Measurements from ENCODE around the gene DRC1. TPM values are rescaled to one million over a fixed set of nuclear protein-coding genes. Genes with fewer than 3 reads are reported as not detected.

DRC1 gene
- 0.18 TPM for total RNA-seq (2021; ENCODE audit: unreplicated experiment)
- not detected for polyA plus RNA-seq (2012; ENCODE audit: insufficient read length)
- percentile 27 among the genes with signal in this experiment for Bru-seq, nascent RNA
- BruChase-seq, experiment 1, labeled RNA remaining after a 2-hour chase: percentile 31 among the genes with signal in this experiment
- BruChase-seq, experiment 2, labeled RNA remaining after a 6-hour chase: percentile 23 among the genes with signal in this experiment
- long read RNA-seq: 0 reads

DNA sequence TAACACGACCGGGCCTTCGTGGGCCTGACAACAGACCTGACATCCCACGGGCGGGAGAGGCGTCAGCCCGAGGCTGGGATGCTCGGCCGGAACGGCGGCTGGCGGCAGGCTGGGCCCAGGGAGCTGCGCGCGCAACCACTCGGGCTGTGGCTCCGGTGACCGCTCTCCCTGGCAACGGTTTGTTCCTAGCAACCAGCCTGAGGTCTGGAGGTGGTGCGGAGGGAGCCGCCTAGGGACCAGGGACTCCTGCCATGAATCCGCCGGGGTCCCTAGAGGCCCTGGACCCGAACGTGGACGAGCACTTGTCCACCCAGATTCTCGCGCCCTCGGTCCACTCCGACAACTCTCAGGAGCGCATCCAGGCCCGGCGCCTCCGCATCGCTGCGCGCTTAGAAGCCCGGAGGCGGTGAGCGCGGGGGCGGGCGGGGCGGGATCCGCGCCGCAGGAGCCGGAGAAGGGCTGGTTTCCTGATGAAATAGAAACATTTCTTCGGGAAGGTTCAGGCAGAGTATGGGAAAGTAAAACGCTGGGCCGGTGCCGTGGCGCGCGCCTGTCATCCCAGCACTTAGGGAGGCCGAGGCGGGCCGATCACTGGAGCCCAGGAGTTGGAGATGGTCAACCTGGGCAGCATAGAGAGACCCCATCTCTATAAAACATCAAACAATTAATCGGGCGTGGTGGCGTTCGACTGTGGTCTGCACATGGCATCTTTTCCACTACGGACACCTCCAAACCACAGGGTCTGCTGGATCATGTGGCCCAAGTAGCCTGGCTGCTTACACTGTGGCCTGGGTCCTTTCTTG lies at the start of gene DRC1:
Gene DRC1 (plus strand): TSS at position 182 of the 803 bp plus-strand sequence. CDS start 70 bp downstream, at position 252.
- TF ChIP-seq, protein P1, sequence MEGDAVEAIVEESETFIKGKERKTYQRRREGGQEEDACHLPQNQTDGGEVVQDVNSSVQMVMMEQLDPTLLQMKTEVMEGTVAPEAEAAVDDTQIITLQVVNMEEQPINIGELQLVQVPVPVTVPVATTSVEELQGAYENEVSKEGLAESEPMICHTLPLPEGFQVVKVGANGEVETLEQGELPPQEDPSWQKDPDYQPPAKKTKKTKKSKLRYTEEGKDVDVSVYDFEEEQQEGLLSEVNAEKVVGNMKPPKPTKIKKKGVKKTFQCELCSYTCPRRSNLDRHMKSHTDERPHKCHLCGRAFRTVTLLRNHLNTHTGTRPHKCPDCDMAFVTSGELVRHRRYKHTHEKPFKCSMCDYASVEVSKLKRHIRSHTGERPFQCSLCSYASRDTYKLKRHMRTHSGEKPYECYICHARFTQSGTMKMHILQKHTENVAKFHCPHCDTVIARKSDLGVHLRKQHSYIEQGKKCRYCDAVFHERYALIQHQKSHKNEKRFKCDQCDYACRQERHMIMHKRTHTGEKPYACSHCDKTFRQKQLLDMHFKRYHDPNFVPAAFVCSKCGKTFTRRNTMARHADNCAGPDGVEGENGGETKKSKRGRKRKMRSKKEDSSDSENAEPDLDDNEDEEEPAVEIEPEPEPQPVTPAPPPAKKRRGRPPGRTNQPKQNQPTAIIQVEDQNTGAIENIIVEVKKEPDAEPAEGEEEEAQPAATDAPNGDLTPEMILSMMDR (IDR thresholded peaks at IDR 0.05): no peak
- TF ChIP-seq TCF7L2 (IDR thresholded peaks at IDR 0.05; ENCODE audit: low read depth, low read length) (no peak), POLR2AphosphoS5 (IDR thresholded peaks at IDR 0.05; ENCODE audit: low read depth, low read length) (no peak), SIN3A (IDR thresholded peaks at IDR 0.05; ENCODE audit: borderline replicate concordance, insufficient read depth, low read depth, low read length) (no peak)
- TF ChIP-seq, protein P2, sequence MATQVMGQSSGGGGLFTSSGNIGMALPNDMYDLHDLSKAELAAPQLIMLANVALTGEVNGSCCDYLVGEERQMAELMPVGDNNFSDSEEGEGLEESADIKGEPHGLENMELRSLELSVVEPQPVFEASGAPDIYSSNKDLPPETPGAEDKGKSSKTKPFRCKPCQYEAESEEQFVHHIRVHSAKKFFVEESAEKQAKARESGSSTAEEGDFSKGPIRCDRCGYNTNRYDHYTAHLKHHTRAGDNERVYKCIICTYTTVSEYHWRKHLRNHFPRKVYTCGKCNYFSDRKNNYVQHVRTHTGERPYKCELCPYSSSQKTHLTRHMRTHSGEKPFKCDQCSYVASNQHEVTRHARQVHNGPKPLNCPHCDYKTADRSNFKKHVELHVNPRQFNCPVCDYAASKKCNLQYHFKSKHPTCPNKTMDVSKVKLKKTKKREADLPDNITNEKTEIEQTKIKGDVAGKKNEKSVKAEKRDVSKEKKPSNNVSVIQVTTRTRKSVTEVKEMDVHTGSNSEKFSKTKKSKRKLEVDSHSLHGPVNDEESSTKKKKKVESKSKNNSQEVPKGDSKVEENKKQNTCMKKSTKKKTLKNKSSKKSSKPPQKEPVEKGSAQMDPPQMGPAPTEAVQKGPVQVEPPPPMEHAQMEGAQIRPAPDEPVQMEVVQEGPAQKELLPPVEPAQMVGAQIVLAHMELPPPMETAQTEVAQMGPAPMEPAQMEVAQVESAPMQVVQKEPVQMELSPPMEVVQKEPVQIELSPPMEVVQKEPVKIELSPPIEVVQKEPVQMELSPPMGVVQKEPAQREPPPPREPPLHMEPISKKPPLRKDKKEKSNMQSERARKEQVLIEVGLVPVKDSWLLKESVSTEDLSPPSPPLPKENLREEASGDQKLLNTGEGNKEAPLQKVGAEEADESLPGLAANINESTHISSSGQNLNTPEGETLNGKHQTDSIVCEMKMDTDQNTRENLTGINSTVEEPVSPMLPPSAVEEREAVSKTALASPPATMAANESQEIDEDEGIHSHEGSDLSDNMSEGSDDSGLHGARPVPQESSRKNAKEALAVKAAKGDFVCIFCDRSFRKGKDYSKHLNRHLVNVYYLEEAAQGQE (IDR thresholded peaks at IDR 0.05; ENCODE audit: insufficient read depth in 1 of 2, low read depth in 2 of 2, low read length in 1 of 2): no peak
- in situ Hi-C loops (cut with HindIII; ENCODE audit: low pct_unique_long_range_greater_than_20kb, low sequenced_read_pairs) (no loop called here), intact Hi-C loops (cut with micrococcal nuclease; ENCODE audit: unreplicated experiment) (loop anchor here (10.0 kb wide), 1 partner anchor 173 kb away; no protein-coding TSS in a partner anchor)
- BruUV-seq (replicated peaks): no TSS peak
- no peaks in the 10 kb centered on the region for H3K9me3 ChIP-seq (ENCODE audit: control insufficient read depth, insufficient read depth, low read depth, low read length)
- H3K27me3 ChIP-seq (ENCODE audit: control insufficient read depth, insufficient read depth, low read length): no peaks in the 10 kb centered on the region
- POLR2A ChIA-PET: interaction anchor here (0.6 kb wide), 1 partner anchor 10 kb away, joined by 3 read pairs; no protein-coding TSS in a partner anchor
- H3K36me3 ChIP-seq (ENCODE audit: control insufficient read depth, insufficient read depth, low read length): no peaks in the 10 kb centered on the region
- H3K4me1 ChIP-seq (ENCODE audit: control insufficient read depth, insufficient read depth, low read length): no peaks in the 10 kb centered on the region
- ATAC-seq: peak; percentile 90
- CTCF ChIA-PET: no interaction called here
- no peak for DNase-seq (ENCODE audit: low read depth, low spot score)
- H3K27ac ChIP-seq (ENCODE audit: low read length): no peak within 1 kb of the TSS
- H3K4me3 ChIP-seq (ENCODE audit: low read depth in 2 of 2, low read length in 2 of 2): peak within 1 kb of the TSS; percentile 29 to 44

DNA sequence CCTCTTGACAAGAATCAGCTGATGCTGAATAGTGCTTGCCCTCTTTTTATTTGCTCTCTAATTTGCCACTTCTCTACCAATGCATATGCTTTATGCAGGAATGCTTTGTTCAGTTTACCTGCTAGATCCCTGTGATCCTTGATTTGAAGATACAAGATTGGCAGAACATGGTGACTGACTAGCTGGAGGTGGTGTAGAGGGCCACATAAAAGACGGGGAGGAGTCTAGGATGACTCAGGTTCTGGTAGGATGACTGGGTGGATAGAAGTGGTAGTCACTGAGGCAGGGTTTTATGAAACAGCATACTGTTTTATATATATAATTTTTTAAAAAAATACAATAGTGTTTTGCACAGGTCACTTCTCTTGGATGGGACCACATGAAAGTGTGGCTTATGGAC lies 48.8 kb upstream of the DRC1 start:
- in situ Hi-C loops (cut with HindIII; ENCODE audit: low pct_unique_long_range_greater_than_20kb, low sequenced_read_pairs): no loop called here
- CTCF ChIA-PET: no interaction called here
- ATAC-seq: no peak

More for the DNA sequence above, 48.8 kb upstream of the DRC1 start:
- no peaks in the 10 kb centered on the region for H3K27me3 ChIP-seq (ENCODE audit: control insufficient read depth, insufficient read depth, low read length)
- TF ChIP-seq TCF7L2 (IDR thresholded peaks at IDR 0.05; ENCODE audit: low read depth, low read length) (no peak), SIN3A (IDR thresholded peaks at IDR 0.05; ENCODE audit: borderline replicate concordance, insufficient read depth, low read depth, low read length) (no peak), POLR2AphosphoS5 (IDR thresholded peaks at IDR 0.05; ENCODE audit: low read depth, low read length) (no peak)
- TF ChIP-seq, protein P1 (IDR thresholded peaks at IDR 0.05): no peak
- TF ChIP-seq, protein P2 (IDR thresholded peaks at IDR 0.05; ENCODE audit: insufficient read depth in 1 of 2, low read depth in 2 of 2, low read length in 1 of 2): no peak
- POLR2A ChIA-PET: no interaction called here
- intact Hi-C loops (cut with micrococcal nuclease; ENCODE audit: unreplicated experiment): no loop called here
- BruUV-seq (replicated peaks): no TSS peak
- H3K36me3 ChIP-seq (ENCODE audit: control insufficient read depth, insufficient read depth, low read length): no peaks in the 10 kb centered on the region
- H3K4me1 ChIP-seq (ENCODE audit: control insufficient read depth, insufficient read depth, low read length): peaks cover 6% of the 10 kb centered on the region; the same call in 1 of the 2 replicates
- DNase-seq (ENCODE audit: low read depth, low spot score): no peak
- no peak overlapping the region for H3K4me3 ChIP-seq (ENCODE audit: low read depth in 2 of 2, low read length in 2 of 2)
- no peak overlapping the region for H3K27ac ChIP-seq (ENCODE audit: low read length)
- H3K9me3 ChIP-seq (ENCODE audit: control insufficient read depth, insufficient read depth, low read depth, low read length): no peaks in the 10 kb centered on the region
